SK-N-MC (cell line): ENCODE measurements around the gene TMEM98.

Experiments used
- DNase-seq: peaks from one replicate; pipeline ENCODE4 v3.0.0-alpha.2; 2011; ENCODE audit warnings: low read depth, low spot score
- H3K27ac ChIP-seq: fragments of 200-600 bp; sonication (generic); 2 replicates; pipeline ENCODE4 v1.5.1; 2016; ENCODE audit warnings: mixed run types
- H3K36me3 ChIP-seq: fragments of 200-600 bp; sonication (generic); 2 replicates; pipeline ENCODE4 v1.6.1; 2017; ENCODE audit warnings: antibody characterized with exemption, low read length, mixed read lengths; ENCODE audit not compliant: insufficient read depth
- H3K4me3 ChIP-seq: fragments of 200-600 bp; sonication (generic); 2 replicates; pipeline ENCODE4 v1.5.1; 2016
- H3K9ac ChIP-seq: fragments of 200-600 bp; sonication (generic); 2 replicates; pipeline ENCODE4 v1.8.0; 2017; ENCODE audit warnings: mixed run types, mixed read lengths; ENCODE audit not compliant: insufficient read length
- H3K9me3 ChIP-seq: fragments of 200-600 bp; sonication (generic); 2 replicates; pipeline ENCODE4 v1.6.1; 2017; ENCODE audit warnings: low read depth, mild to moderate bottlenecking, antibody characterized with exemption, low read length, moderate library complexity, mixed read lengths
- EZH2 ChIP-seq: fragments of 200-600 bp; sonication (generic); IDR thresholded peaks from one replicate; pipeline ENCODE4 v1.6.1; 2017; ENCODE audit warnings: antibody characterized with exemption
- FOXP2 ChIP-seq: optimal IDR thresholded peaks from 2 replicates; pipeline ENCODE3; 2011; ENCODE audit warnings: mild to moderate bottlenecking, moderate library complexity; ENCODE audit not compliant: insufficient read depth; ENCODE audit errors: extremely low read length, control extremely low read depth
- POLR2AphosphoS5 ChIP-seq: IDR thresholded peaks from 2 replicates; pipeline ENCODE4 v1.6.1; 2012; ENCODE audit warnings: mild to moderate bottlenecking, low read depth, low read length, borderline replicate concordance

Gene TMEM98

GRCh38 chr17:32930512-32930911, 2.6 kb downstream of the TMEM98 start:
- Histone ChIP-seq H3K9ac (no peak overlapping the region), H3K27ac (no peak overlapping the region), H3K4me3 (no peak overlapping the region), H3K36me3 (peaks cover 39% of the 10 kb centered on the region), H3K9me3 (no peaks in the 10 kb centered on the region)
- TF ChIP-seq EZH2, result no peak
- TF ChIP-seq FOXP2, result no peak
- TF ChIP-seq POLR2AphosphoS5, result no peak
- DNase-seq, result no peak

DNA sequence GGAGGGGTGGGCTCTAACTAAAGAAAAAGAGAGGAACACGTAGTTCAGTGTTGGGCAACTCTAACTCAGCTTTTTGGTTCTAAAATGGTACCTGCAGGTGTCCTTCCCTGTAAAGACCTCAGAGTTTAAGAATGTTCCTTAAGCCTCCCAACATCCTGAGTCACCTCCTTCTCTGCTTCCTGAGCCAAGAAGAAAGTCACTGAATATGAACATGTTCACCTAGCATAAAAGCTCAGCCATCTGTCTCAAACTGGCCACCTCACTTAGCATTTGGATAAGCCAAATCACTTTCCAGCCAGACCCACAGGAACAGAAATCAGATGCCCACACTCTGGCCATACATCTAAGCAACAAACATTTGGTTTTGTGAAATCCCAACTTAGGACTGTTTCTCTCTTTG, 3.7 kb downstream of the TMEM98 start:
- H3K9me3 ChIP-seq, result no peaks in the 10 kb centered on the region
- no peak overlapping the region for H3K27ac ChIP-seq
- peaks cover 51% of the 10 kb centered on the region for H3K36me3 ChIP-seq
- no peak for DNase-seq
- no peak overlapping the region for H3K4me3 ChIP-seq
- TF ChIP-seq EZH2 (no peak), FOXP2 (no peak), POLR2AphosphoS5 (no peak)
- no peak overlapping the region for H3K9ac ChIP-seq

DNA sequence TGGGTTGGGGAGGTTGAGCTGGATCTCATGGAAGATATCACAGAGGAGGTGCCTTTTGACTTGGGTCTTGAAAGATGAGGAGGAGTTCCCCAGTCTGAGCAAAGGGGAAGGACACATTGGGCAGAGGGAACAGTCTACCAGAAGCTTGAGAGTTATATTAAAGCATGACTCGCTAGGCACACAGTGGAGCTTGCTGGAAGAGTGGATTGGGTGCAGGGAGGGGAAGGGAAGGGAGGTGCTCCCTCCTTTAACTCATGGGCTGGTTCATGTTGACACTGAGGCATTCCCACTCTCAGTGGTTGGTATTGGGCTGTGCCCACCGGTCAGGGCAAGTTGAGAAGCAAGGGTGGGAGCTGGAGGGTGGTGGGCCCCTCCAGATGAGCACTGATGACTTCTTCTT, 5.9 kb downstream of the TMEM98 start:
- Histone ChIP-seq H3K4me3 (no peak overlapping the region), H3K36me3 (peaks cover 70% of the 10 kb centered on the region), H3K9ac (no peak overlapping the region), H3K27ac (no peak overlapping the region), H3K9me3 (no peaks in the 10 kb centered on the region)
- DNase-seq, result no peak
- TF ChIP-seq FOXP2 (no peak), EZH2 (no peak), POLR2AphosphoS5 (no peak)

- Histone ChIP-seq H3K36me3 (peaks cover 80% of the 10 kb centered on the region), H3K27ac (no peak overlapping the region), H3K9ac (no peak overlapping the region), H3K4me3 (no peak overlapping the region), H3K9me3 (no peaks in the 10 kb centered on the region)
- no peak for TF ChIP-seq EZH2
- no peak for TF ChIP-seq POLR2AphosphoS5
- TF ChIP-seq FOXP2, result no peak
- DNase-seq, result no peak
Measured at GRCh38 chr17:32935726-32936125, 7.8 kb downstream of the TMEM98 start.

DNA sequence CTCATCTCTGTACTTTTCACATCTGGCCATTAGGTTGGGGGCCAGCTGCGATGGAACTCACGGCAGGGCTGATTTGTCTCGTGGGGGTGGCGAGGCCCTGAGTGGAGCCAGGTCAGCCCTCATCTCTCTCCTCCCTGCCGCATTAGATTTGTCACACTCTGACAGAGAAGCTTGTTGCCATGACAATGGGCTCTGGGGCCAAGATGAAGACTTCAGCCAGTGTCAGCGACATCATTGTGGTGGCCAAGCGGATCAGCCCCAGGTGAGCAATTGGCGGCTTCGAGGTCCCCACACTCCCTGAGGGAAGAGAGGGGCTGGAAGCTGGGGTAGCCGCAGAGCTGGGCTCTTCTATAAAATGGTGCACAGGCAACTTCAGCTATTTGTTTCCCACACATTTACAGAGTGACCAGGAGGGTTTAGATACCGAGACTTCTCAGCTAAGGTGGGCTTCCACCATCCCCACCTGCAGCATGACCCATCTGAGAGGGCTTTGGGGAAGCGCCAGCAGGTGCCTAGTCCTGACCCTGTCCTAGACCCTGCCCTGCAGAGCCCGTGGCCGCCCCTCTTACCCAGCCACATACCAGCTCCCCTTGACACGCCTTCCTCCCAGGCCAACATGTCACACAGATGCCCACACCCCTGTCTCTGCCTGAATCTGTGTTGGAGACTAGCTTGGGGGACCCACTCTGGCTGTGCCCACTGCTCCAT, 8.4 kb downstream of the TMEM98 start:
- H3K4me3 ChIP-seq, result no peak overlapping the region
- no peak overlapping the region for H3K9ac ChIP-seq
- no peak overlapping the region for H3K27ac ChIP-seq

GRCh38 chr17:32936894-32937500, 9.0 kb downstream of the TMEM98 start:
- H3K9ac ChIP-seq, result no peak overlapping the region
- TF ChIP-seq EZH2, result no peak
- no peak for TF ChIP-seq FOXP2
- TF ChIP-seq POLR2AphosphoS5, result no peak
- peaks cover 81% of the 10 kb centered on the region for H3K36me3 ChIP-seq
- H3K27ac ChIP-seq, result no peak overlapping the region
- DNase-seq, result no peak
- H3K4me3 ChIP-seq, result no peak overlapping the region
- no peaks in the 10 kb centered on the region for H3K9me3 ChIP-seq

More for the DNA sequence above, 8.4 kb downstream of the TMEM98 start:
- Histone ChIP-seq H3K9me3 (no peaks in the 10 kb centered on the region), H3K36me3 (peaks cover 82% of the 10 kb centered on the region)
- DNase-seq, result no peak
- TF ChIP-seq FOXP2 (no peak), EZH2 (no peak), POLR2AphosphoS5 (no peak)

DNA sequence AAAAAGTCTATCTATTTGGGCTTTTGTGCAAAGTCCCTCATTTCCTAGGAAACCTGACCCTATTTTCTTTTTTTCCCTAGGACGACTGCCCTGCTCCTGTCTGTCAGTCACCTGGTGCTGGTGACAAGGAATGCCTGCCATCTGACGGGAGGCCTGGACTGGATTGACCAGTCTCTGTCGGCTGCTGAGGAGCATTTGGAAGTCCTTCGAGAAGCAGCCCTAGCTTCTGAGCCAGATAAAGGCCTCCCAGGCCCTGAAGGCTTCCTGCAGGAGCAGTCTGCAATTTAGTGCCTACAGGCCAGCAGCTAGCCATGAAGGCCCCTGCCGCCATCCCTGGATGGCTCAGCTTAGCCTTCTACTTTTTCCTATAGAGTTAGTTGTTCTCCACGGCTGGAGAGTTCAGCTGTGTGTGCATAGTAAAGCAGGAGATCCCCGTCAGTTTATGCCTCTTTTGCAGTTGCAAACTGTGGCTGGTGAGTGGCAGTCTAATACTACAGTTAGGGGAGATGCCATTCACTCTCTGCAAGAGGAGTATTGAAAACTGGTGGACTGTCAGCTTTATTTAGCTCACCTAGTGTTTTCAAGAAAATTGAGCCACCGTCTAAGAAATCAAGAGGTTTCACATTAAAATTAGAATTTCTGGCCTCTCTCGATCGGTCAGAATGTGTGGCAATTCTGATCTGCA, 12.9 kb downstream of the TMEM98 start:
- no peak overlapping the region for H3K4me3 ChIP-seq

GRCh38 chr17:32941419-32942032, 13.6 kb downstream of the TMEM98 start:
- DNase-seq, result no peak
- H3K27ac ChIP-seq, result peak overlapping the region; percentile 55
- H3K9me3 ChIP-seq, result no peaks in the 10 kb centered on the region
- no peak overlapping the region for H3K4me3 ChIP-seq
- TF ChIP-seq FOXP2 (no peak), POLR2AphosphoS5 (no peak), EZH2 (no peak)
- peaks cover 50% of the 10 kb centered on the region for H3K36me3 ChIP-seq
- H3K9ac ChIP-seq, result no peak overlapping the region

More for the DNA sequence above, 12.9 kb downstream of the TMEM98 start:
- Histone ChIP-seq H3K9ac (no peak overlapping the region), H3K9me3 (no peaks in the 10 kb centered on the region), H3K27ac (peak overlapping the region; percentile 55), H3K36me3 (peaks cover 57% of the 10 kb centered on the region)
- no peak for DNase-seq
- TF ChIP-seq EZH2, result no peak
- no peak for TF ChIP-seq POLR2AphosphoS5
- TF ChIP-seq FOXP2, result no peak
